ENCODE measurements around the gene TBC1D1.

GRCh38 chr4:37964734-37965457, 74.0 kb downstream of the TBC1D1 start:
- TF ChIP-seq, protein P1, sequence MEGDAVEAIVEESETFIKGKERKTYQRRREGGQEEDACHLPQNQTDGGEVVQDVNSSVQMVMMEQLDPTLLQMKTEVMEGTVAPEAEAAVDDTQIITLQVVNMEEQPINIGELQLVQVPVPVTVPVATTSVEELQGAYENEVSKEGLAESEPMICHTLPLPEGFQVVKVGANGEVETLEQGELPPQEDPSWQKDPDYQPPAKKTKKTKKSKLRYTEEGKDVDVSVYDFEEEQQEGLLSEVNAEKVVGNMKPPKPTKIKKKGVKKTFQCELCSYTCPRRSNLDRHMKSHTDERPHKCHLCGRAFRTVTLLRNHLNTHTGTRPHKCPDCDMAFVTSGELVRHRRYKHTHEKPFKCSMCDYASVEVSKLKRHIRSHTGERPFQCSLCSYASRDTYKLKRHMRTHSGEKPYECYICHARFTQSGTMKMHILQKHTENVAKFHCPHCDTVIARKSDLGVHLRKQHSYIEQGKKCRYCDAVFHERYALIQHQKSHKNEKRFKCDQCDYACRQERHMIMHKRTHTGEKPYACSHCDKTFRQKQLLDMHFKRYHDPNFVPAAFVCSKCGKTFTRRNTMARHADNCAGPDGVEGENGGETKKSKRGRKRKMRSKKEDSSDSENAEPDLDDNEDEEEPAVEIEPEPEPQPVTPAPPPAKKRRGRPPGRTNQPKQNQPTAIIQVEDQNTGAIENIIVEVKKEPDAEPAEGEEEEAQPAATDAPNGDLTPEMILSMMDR (IDR thresholded peaks at IDR 0.05 in 4 of 5, conservative IDR thresholded peaks at IDR 0.05 in 1 of 5) = no peak
- no peak for TF ChIP-seq POLR2A (IDR thresholded peaks at IDR 0.05)
